ENCODE results near the gene HTRA3.

GRCh38 chr4:8244001-8244757 is 25.4 kb upstream of the HTRA3 start:
- TF ChIP-seq, protein P1, sequence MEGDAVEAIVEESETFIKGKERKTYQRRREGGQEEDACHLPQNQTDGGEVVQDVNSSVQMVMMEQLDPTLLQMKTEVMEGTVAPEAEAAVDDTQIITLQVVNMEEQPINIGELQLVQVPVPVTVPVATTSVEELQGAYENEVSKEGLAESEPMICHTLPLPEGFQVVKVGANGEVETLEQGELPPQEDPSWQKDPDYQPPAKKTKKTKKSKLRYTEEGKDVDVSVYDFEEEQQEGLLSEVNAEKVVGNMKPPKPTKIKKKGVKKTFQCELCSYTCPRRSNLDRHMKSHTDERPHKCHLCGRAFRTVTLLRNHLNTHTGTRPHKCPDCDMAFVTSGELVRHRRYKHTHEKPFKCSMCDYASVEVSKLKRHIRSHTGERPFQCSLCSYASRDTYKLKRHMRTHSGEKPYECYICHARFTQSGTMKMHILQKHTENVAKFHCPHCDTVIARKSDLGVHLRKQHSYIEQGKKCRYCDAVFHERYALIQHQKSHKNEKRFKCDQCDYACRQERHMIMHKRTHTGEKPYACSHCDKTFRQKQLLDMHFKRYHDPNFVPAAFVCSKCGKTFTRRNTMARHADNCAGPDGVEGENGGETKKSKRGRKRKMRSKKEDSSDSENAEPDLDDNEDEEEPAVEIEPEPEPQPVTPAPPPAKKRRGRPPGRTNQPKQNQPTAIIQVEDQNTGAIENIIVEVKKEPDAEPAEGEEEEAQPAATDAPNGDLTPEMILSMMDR (conservative IDR thresholded peaks at IDR 0.05; ENCODE audit: low read depth in 2 of 2): no peak
- TF ChIP-seq POLR2AphosphoS5 (IDR thresholded peaks at IDR 0.05; ENCODE audit: low read depth) (no peak), CREB1 (CRISPR knock-in tag; IDR thresholded peaks at IDR 0.05; ENCODE audit: low read depth) (no peak), EZH2 (IDR thresholded peaks at IDR 0.05; ENCODE audit: low read depth, unreplicated experiment) (no peak), STAT1 (IDR thresholded peaks at IDR 0.05; ENCODE audit: unreplicated experiment) (no peak), NANOG (IDR thresholded peaks at IDR 0.05; ENCODE audit: borderline replicate concordance) (no peak), JUNB (IDR thresholded peaks at IDR 0.05; ENCODE audit: unreplicated experiment) (no peak), REST (IDR thresholded peaks at IDR 0.05; ENCODE audit: unreplicated experiment) (no peak), EZH2phosphoT487 (IDR thresholded peaks at IDR 0.05; ENCODE audit: unreplicated experiment) (no peak), ZNF114 (CRISPR knock-in tag; IDR thresholded peaks at IDR 0.05) (no peak), ZNF331 (CRISPR knock-in tag; IDR thresholded peaks at IDR 0.05; ENCODE audit: low read depth) (no peak)
- TF ChIP-seq, protein P2, sequence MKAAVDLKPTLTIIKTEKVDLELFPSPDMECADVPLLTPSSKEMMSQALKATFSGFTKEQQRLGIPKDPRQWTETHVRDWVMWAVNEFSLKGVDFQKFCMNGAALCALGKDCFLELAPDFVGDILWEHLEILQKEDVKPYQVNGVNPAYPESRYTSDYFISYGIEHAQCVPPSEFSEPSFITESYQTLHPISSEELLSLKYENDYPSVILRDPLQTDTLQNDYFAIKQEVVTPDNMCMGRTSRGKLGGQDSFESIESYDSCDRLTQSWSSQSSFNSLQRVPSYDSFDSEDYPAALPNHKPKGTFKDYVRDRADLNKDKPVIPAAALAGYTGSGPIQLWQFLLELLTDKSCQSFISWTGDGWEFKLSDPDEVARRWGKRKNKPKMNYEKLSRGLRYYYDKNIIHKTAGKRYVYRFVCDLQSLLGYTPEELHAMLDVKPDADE (IDR thresholded peaks at IDR 0.05): no peak
- TF ChIP-seq, protein P3, sequence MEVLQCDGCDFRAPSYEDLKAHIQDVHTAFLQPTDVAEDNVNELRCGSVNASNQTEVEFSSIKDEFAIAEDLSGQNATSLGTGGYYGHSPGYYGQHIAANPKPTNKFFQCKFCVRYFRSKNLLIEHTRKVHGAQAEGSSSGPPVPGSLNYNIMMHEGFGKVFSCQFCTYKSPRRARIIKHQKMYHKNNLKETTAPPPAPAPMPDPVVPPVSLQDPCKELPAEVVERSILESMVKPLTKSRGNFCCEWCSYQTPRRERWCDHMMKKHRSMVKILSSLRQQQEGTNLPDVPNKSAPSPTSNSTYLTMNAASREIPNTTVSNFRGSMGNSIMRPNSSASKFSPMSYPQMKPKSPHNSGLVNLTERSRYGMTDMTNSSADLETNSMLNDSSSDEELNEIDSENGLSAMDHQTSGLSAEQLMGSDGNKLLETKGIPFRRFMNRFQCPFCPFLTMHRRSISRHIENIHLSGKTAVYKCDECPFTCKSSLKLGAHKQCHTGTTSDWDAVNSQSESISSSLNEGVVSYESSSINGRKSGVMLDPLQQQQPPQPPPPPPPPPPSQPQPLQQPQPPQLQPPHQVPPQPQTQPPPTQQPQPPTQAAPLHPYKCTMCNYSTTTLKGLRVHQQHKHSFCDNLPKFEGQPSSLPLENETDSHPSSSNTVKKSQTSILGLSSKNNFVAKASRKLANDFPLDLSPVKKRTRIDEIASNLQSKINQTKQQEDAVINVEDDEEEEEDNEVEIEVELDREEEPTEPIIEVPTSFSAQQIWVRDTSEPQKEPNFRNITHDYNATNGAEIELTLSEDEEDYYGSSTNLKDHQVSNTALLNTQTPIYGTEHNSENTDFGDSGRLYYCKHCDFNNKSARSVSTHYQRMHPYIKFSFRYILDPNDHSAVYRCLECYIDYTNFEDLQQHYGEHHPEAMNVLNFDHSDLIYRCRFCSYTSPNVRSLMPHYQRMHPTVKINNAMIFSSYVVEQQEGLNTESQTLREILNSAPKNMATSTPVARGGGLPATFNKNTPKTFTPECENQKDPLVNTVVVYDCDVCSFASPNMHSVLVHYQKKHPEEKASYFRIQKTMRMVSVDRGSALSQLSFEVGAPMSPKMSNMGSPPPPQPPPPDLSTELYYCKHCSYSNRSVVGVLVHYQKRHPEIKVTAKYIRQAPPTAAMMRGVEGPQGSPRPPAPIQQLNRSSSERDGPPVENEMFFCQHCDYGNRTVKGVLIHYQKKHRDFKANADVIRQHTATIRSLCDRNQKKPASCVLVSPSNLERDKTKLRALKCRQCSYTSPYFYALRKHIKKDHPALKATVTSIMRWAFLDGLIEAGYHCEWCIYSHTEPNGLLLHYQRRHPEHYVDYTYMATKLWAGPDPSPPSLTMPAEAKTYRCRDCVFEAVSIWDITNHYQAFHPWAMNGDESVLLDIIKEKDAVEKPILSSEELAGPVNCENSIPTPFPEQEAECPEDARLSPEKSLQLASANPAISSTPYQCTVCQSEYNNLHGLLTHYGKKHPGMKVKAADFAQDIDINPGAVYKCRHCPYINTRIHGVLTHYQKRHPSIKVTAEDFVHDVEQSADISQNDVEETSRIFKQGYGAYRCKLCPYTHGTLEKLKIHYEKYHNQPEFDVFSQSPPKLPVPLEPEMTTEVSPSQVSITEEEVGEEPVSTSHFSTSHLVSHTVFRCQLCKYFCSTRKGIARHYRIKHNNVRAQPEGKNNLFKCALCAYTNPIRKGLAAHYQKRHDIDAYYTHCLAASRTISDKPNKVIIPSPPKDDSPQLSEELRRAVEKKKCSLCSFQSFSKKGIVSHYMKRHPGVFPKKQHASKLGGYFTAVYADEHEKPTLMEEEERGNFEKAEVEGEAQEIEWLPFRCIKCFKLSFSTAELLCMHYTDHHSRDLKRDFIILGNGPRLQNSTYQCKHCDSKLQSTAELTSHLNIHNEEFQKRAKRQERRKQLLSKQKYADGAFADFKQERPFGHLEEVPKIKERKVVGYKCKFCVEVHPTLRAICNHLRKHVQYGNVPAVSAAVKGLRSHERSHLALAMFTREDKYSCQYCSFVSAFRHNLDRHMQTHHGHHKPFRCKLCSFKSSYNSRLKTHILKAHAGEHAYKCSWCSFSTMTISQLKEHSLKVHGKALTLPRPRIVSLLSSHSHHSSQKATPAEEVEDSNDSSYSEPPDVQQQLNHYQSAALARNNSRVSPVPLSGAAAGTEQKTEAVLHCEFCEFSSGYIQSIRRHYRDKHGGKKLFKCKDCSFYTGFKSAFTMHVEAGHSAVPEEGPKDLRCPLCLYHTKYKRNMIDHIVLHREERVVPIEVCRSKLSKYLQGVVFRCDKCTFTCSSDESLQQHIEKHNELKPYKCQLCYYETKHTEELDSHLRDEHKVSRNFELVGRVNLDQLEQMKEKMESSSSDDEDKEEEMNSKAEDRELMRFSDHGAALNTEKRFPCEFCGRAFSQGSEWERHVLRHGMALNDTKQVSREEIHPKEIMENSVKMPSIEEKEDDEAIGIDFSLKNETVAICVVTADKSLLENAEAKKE (CRISPR knock-in tag; IDR thresholded peaks at IDR 0.05): no peak
